ENCODE data around the gene CEBPG. TPM values are rescaled to one million over a fixed set of nuclear protein-coding genes. Genes with fewer than 3 reads are reported as not detected.

The CEBPG gene
- total RNA-seq, 6 donors from 2014 or later: 11.5 to 44.7 (median 22.7) TPM

DNA sequence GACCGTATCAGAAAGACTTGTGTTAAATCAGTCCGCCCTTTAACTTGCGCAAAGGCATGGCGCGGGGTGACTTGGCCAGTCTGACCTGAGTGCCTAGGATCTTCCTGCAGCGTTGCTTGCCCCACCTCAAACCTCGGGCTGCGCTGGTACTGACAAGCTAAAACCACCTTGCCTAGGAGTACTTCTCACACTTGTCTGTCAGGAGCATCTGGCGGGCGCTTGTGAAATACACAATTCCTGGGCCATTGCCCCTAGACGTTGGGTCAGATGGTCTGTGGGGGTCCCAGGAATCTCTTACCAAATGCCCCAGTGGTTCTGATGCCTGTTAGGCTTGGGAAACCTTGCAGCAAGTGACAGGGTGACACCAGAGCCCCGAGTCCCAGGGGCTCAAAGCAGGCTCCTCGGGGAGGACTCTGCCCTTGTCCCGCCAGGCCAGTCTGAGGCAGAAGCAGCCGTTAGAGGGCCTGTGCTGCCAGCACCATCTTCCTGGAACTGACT is 12.9 kb downstream of the CEBPG start:
- H3K4me1 ChIP-seq: peaks cover 29 to 37% (median 34%) of the 10 kb centered on the region in 4 donors
- H3K9me3 ChIP-seq: no peaks in the 10 kb centered on the region
- no peaks in the 10 kb centered on the region for H3K27me3 ChIP-seq
- H3K36me3 ChIP-seq: peaks cover 0 to 40% (median 20%) of the 10 kb centered on the region in 4 donors
- DNase-seq (peak in 1 of 2 donors; percentile 20), ATAC-seq (ENCODE audit: low FRiP score in 2 of 2) (no peak)
- no peak overlapping the region for H3K4me3 ChIP-seq
- whole genome bisulfite sequencing, 2 donors: 85 to 88% methylated on average over 9 to 15 of the region's 15 CpGs
- TF ChIP-seq EP300 (IDR thresholded peaks at IDR 0.05) (no peak), CTCF (IDR thresholded peaks at IDR 0.05) (no peak), POLR2AphosphoS5 (IDR thresholded peaks at IDR 0.05) (no peak), POLR2A (IDR thresholded peaks at IDR 0.05) (no peak)
- H3K27ac ChIP-seq: no peak overlapping the region

DNA sequence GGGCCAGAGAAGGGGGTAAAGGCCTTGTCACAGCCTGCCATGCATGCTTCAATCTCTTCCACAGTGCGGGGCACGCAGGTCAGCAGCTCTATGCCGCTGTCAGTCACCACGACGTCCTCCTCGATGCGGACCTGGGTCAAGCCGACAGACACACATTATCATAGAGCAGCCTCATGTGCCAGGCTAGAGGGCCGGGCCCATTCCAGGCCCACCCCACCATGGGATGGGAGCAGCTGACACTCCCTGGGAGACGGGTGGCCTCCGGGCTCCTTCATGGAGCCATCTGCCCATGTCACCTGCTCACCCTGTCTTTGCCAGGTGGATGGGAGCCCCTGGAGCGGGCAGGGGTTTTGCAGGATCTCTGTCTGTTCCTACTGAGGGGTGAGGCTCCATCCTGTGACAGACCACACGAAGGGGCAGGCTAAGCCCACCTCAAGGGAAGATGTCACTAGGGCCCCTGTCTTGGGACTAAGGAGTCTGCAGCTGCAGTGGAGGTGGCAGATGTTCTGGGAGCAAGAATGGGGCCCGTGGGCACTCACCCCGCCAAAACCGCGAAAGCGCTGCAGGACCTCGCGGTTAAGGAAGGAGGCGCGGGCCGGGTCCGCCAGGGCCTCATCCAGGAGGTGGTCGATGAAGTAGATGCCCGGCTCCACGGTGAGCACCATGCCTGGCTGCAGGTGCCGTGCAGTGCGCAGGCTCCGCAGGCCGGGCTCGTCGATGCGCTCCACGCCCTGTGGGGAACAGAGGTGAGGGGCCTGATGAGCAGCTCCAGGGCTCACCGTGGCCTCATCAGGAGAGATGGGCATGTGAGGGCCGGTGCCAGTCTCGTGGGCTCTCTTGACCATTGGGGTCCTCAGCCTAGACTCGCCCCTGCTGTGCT is 14.1 kb downstream of the CEBPG start:
- H3K27me3 ChIP-seq: no peaks in the 10 kb centered on the region
- no peak overlapping the region for H3K4me3 ChIP-seq
- DNase-seq (peak; percentile 18 to 83), ATAC-seq (ENCODE audit: low FRiP score in 2 of 2) (peak in 1 of 2 donors; percentile 4)
- no peaks in the 10 kb centered on the region for H3K9me3 ChIP-seq
- TF ChIP-seq POLR2AphosphoS5 (IDR thresholded peaks at IDR 0.05): no peak
- no peak for TF ChIP-seq POLR2A (IDR thresholded peaks at IDR 0.05)
- no peak for TF ChIP-seq EP300 (IDR thresholded peaks at IDR 0.05)
- peaks cover 0 to 32% (median 18%) of the 10 kb centered on the region in 4 donors for H3K36me3 ChIP-seq
- H3K4me1 ChIP-seq: peaks cover 34 to 49% (median 46%) of the 10 kb centered on the region in 4 donors
- WGBS, 2 donors: 96 to 99% methylated on average over 20 to 21 of the region's 39 CpGs
- H3K27ac ChIP-seq: peak overlapping the region in 1 of 4 donors; percentile 64

DNA sequence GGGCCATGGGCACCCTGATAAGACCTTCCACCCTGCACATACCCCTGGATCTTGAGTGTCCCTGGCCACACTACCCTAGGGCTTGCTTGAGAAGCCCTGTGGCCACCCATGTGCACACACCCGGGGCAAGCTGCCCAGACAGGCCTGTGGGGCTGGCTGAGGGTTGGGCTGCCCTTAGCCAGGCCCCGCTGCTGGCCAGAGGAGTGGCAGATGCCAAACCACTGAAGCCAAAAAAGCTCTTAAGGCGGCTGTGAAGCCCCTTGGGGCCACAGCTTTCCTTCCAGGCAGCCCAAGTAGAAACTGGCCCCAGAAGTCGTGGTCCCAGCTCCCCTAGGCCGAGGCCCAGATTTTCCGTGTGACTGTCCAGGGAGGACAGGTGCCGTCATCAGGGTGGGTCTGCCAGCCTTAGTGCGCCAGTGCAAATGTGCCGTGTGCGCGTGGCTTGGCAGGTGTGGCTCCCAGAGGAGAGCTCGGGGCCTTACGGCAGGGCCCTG is 14.8 kb downstream of the CEBPG start:
- peak overlapping the region in 3 of 4 donors; percentile 14 to 75 (median 64) for H3K27ac ChIP-seq
- no peaks in the 10 kb centered on the region for H3K9me3 ChIP-seq
- no peak overlapping the region for H3K4me3 ChIP-seq
- ATAC-seq (ENCODE audit: low FRiP score in 2 of 2) (no peak), DNase-seq (peak; percentile 19 to 61)
- peaks cover 0 to 32% (median 18%) of the 10 kb centered on the region in 4 donors for H3K36me3 ChIP-seq
- TF ChIP-seq EP300 (IDR thresholded peaks at IDR 0.05) (no peak), CTCF (IDR thresholded peaks at IDR 0.05) (no peak), POLR2A (IDR thresholded peaks at IDR 0.05) (no peak), POLR2AphosphoS5 (IDR thresholded peaks at IDR 0.05) (no peak)
- no peaks in the 10 kb centered on the region for H3K27me3 ChIP-seq
- WGBS, 2 donors: 79 to 87% methylated on average over 10 to 13 of the region's 13 CpGs
- peaks cover 37 to 55% (median 51%) of the 10 kb centered on the region in 4 donors for H3K4me1 ChIP-seq

- Histone ChIP-seq H3K27me3 (no peaks in the 10 kb centered on the region), H3K27ac (peak overlapping the region; percentile 57 to 75 (median 63)), H3K9me3 (no peaks in the 10 kb centered on the region), H3K36me3 (peaks cover 0 to 28% (median 16%) of the 10 kb centered on the region in 4 donors), H3K4me3 (no peak overlapping the region), H3K4me1 (peaks cover 37 to 61% (median 55%) of the 10 kb centered on the region in 4 donors)
- 90 to 98% methylated on average over 8 to 23 of the region's 28 CpGs for WGBS, 2 donors
- no peak for TF ChIP-seq EP300 (IDR thresholded peaks at IDR 0.05)
- TF ChIP-seq POLR2A (IDR thresholded peaks at IDR 0.05): no peak
- no peak for TF ChIP-seq CTCF (IDR thresholded peaks at IDR 0.05)
- TF ChIP-seq POLR2AphosphoS5 (IDR thresholded peaks at IDR 0.05): no peak
- ATAC-seq (ENCODE audit: low FRiP score in 2 of 2) (no peak), DNase-seq (peak in 1 of 2 donors; percentile 86)
These were observed 15.4 kb downstream of the CEBPG start for GRCh38 chr19:33388725-33389420.
